Astrocyte (in vitro differentiated cells and primary cell): ENCODE measurements around the gene NFATC3. TPM values are rescaled to one million over a fixed set of nuclear protein-coding genes. Genes with fewer than 3 reads are reported as not detected.
"Not testable (repeated sequence)": the region's sequence is repeated elsewhere in the genome, so short reads cannot be mapped to it uniquely, and the experiment has no call there.

Experiments
- DNase-seq: peaks from one replicate; pipeline ENCODE4 v3.0.0-alpha.2; 2010; ENCODE audit warnings: low read depth
- FAIRE-seq: peaks from 2 replicates; lab custom pipeline; 2011; peaks lifted over from hg19 to GRCh38; lab: Jason Lieb, UNC
- H2AFZ ChIP-seq: 2 replicates; pipeline ENCODE4 v1.6.0; 2012; ENCODE audit warnings: low read depth, low read length, inconsistent platforms
- H3K27ac ChIP-seq: 2 replicates; pipeline ENCODE4 v1.5.1; 2011; ENCODE audit warnings: low read depth, low read length, inconsistent platforms
- H3K27me3 ChIP-seq: 2 replicates; pipeline ENCODE4 v1.6.0; 2011; ENCODE audit warnings: low read length, inconsistent platforms; ENCODE audit not compliant: insufficient read depth
- H3K36me3 ChIP-seq: 2 replicates; pipeline ENCODE4 v1.5.1; 2011; ENCODE audit warnings: low read length, inconsistent platforms; ENCODE audit not compliant: insufficient read depth
- H3K4me1 ChIP-seq: 2 replicates; pipeline ENCODE4 v1.5.1; 2011; ENCODE audit warnings: low read length, inconsistent platforms; ENCODE audit not compliant: insufficient read depth
- H3K4me2 ChIP-seq: 2 replicates; pipeline ENCODE4 v1.6.0; 2012; ENCODE audit warnings: low read length, inconsistent platforms
- H3K4me3 ChIP-seq: 2 replicates; pipeline ENCODE4 v1.5.1; 2011; ENCODE audit warnings: low read depth, mild to moderate bottlenecking, low read length, inconsistent platforms; ENCODE audit not compliant: insufficient read depth
- H3K79me2 ChIP-seq: 2 replicates; pipeline ENCODE4 v1.6.0; 2012; ENCODE audit warnings: mild to moderate bottlenecking, low read length, inconsistent platforms; ENCODE audit not compliant: insufficient read depth
- H3K9ac ChIP-seq: 2 replicates; pipeline ENCODE4 v1.6.0; 2012; ENCODE audit warnings: mild to moderate bottlenecking, low read length, inconsistent platforms
- H3K9me3 ChIP-seq: 2 replicates; pipeline ENCODE4 v1.5.1; 2012; ENCODE audit warnings: low read depth, mild to moderate bottlenecking, low read length, inconsistent platforms; ENCODE audit not compliant: insufficient read depth
- H4K20me1 ChIP-seq: 2 replicates; pipeline ENCODE4 v1.6.0; 2012; ENCODE audit warnings: low read length, inconsistent platforms; ENCODE audit not compliant: insufficient read depth
- H3K27ac Mint-ChIP-seq: one replicate; pipeline ENCODE4 v1.8.0; 2021; ENCODE audit warnings: mild to moderate bottlenecking, mixed read lengths; ENCODE audit not compliant: unreplicated experiment
- H3K27me3 Mint-ChIP-seq: one replicate; pipeline ENCODE4 v1.8.0; 2021; ENCODE audit warnings: low read depth, mixed read lengths; ENCODE audit not compliant: unreplicated experiment
- H3K36me3 Mint-ChIP-seq: one replicate; pipeline ENCODE4 v1.8.0; 2021; ENCODE audit warnings: low read depth, mixed read lengths; ENCODE audit not compliant: unreplicated experiment
- H3K4me1 Mint-ChIP-seq: one replicate; pipeline ENCODE4 v1.8.0; 2021; ENCODE audit warnings: low read depth, mixed read lengths; ENCODE audit not compliant: unreplicated experiment
- H3K4me3 Mint-ChIP-seq: one replicate; pipeline ENCODE4 v1.8.0; 2021; ENCODE audit warnings: mild to moderate bottlenecking, moderate library complexity, mixed read lengths; ENCODE audit not compliant: unreplicated experiment
- H3K9me3 Mint-ChIP-seq: one replicate; pipeline ENCODE4 v1.8.0; 2021; ENCODE audit warnings: mild to moderate bottlenecking, mixed read lengths; ENCODE audit not compliant: unreplicated experiment
- CTCF ChIP-seq: IDR thresholded peaks from 2 replicates; pipeline ENCODE4 v1.5.1; 2011; ENCODE audit warnings: low read depth, mild to moderate bottlenecking, inconsistent platforms, low read length, moderate library complexity; ENCODE audit not compliant: insufficient read depth
- EZH2 ChIP-seq: IDR thresholded peaks from 2 replicates; pipeline ENCODE4 v1.6.1; 2012; ENCODE audit warnings: mild to moderate bottlenecking, low read length, inconsistent platforms; ENCODE audit not compliant: insufficient read depth
- total RNA-seq: library from RNA; stranded (reverse); gene quantifications from 2 replicates; pipeline ENCODE4 v1.2.1, GENCODE V29; 2021

NFATC3 gene
- total RNA-seq, 1 donor from 2014 or later, result 34.0 TPM

GRCh38 chr16:68105611-68106010 lies 20.4 kb downstream of the NFATC3 start:
- Histone ChIP-seq H3K4me2 (no peak overlapping the region), H2AFZ (no peak overlapping the region), H3K36me3 (no peaks in the 10 kb centered on the region), H4K20me1 (peaks cover 53% of the 10 kb centered on the region), H3K27me3 (no peaks in the 10 kb centered on the region), H3K4me3 (no peak overlapping the region), H3K27ac (no peak overlapping the region), H3K79me2 (peaks cover 85% of the 10 kb centered on the region), H3K9me3 (no peaks in the 10 kb centered on the region), H3K9ac (no peak overlapping the region), H3K4me1 (no peaks in the 10 kb centered on the region)
- Mint-ChIP-seq H3K27ac (peak overlapping the region; percentile 41), H3K36me3 (peaks cover 13% of the 10 kb centered on the region), H3K9me3 (peaks cover 22% of the 10 kb centered on the region), H3K4me1 (peaks cover 2% of the 10 kb centered on the region), H3K27me3 (no peaks in the 10 kb centered on the region), H3K4me3 (no peak overlapping the region)
- DNase-seq (peak; percentile 44), FAIRE-seq (no peak)
- no peak for TF ChIP-seq EZH2
- no peak for TF ChIP-seq CTCF

GRCh38 chr16:68107230-68107928 lies 22.2 kb downstream of the NFATC3 start:
- H2AFZ ChIP-seq, H3K36me3 Mint-ChIP-seq, H3K4me1 Mint-ChIP-seq, H3K27me3 Mint-ChIP-seq, H3K36me3 ChIP-seq, H3K9ac ChIP-seq, H3K4me2 ChIP-seq, H3K9me3 ChIP-seq, DNase-seq, H3K27ac Mint-ChIP-seq, H3K27me3 ChIP-seq, H3K4me1 ChIP-seq, H3K4me3 Mint-ChIP-seq, H3K27ac ChIP-seq, FAIRE-seq, H3K4me3 ChIP-seq: not testable (repeated sequence)
- H4K20me1 ChIP-seq, result peaks cover 53% of the 10 kb centered on the region
- peaks cover 32% of the 10 kb centered on the region for H3K9me3 Mint-ChIP-seq
- H3K79me2 ChIP-seq, result peaks cover 90% of the 10 kb centered on the region

GRCh38 chr16:68109156-68109555 lies 24.0 kb downstream of the NFATC3 start:
- H3K36me3 Mint-ChIP-seq, DNase-seq, FAIRE-seq, H2AFZ ChIP-seq, H3K27me3 Mint-ChIP-seq, H3K4me1 Mint-ChIP-seq, H3K27ac ChIP-seq, H3K4me1 ChIP-seq, H3K9me3 ChIP-seq, H3K27ac Mint-ChIP-seq, H3K27me3 ChIP-seq, H3K36me3 ChIP-seq, H3K4me3 ChIP-seq, H3K4me3 Mint-ChIP-seq, H3K4me2 ChIP-seq, H3K9ac ChIP-seq: not testable (repeated sequence)
- H3K79me2 ChIP-seq, result peaks cover 88% of the 10 kb centered on the region
- peaks cover 52% of the 10 kb centered on the region for H4K20me1 ChIP-seq
- peaks cover 35% of the 10 kb centered on the region for H3K9me3 Mint-ChIP-seq

- H2AFZ ChIP-seq, H3K4me3 Mint-ChIP-seq, H3K4me3 ChIP-seq, H3K36me3 ChIP-seq, H3K27me3 Mint-ChIP-seq, H3K27me3 ChIP-seq, H3K27ac ChIP-seq, DNase-seq, H3K4me2 ChIP-seq, H3K4me1 ChIP-seq, FAIRE-seq, H3K27ac Mint-ChIP-seq, H3K36me3 Mint-ChIP-seq, H3K9ac ChIP-seq, H3K9me3 ChIP-seq, H3K4me1 Mint-ChIP-seq: not testable (repeated sequence)
- Histone ChIP-seq H4K20me1 (peaks cover 63% of the 10 kb centered on the region), H3K79me2 (peaks cover 80% of the 10 kb centered on the region)
- peaks cover 32% of the 10 kb centered on the region for H3K9me3 Mint-ChIP-seq
These were observed 25.4 kb downstream of the NFATC3 start for GRCh38 chr16:68110611-68111010.
